HG03520 (cell line): ENCODE data around the gene PKP4.

Experiments used
- ATAC-seq: cut with Tn5 transposase; IDR thresholded peaks from one replicate; pipeline ENCODE4 v1.9.1; 2021; ENCODE audit warnings: mild to moderate bottlenecking, moderate library complexity; ENCODE audit not compliant: unreplicated experiment

The PKP4 gene

GRCh38 chr2:158637357-158637756 is 180.6 kb downstream of the PKP4 start:
- ATAC-seq: no peak

- ATAC-seq: no peak
Measured at GRCh38 chr2:158644139-158644538, 187.4 kb downstream of the PKP4 start.

GRCh38 chr2:158645299-158645698 is 188.5 kb downstream of the PKP4 start:
- ATAC-seq: no peak

- ATAC-seq: no peak
Measured at GRCh38 chr2:158647436-158648231, 190.9 kb downstream of the PKP4 start.

- no peak for ATAC-seq
Measured at GRCh38 chr2:158649846-158650245, 193.1 kb downstream of the PKP4 start.

- no peak for ATAC-seq
Measured at GRCh38 chr2:158650646-158651357, 194.1 kb downstream of the PKP4 start.

- no peak for ATAC-seq
Measured at GRCh38 chr2:158651358-158652057, 194.8 kb downstream of the PKP4 start.

GRCh38 chr2:158655628-158656027 is 198.9 kb downstream of the PKP4 start:
- no peak for ATAC-seq

- no peak for ATAC-seq
Measured at GRCh38 chr2:158656492-158657229, 199.9 kb downstream of the PKP4 start.

- ATAC-seq: no peak
Measured at GRCh38 chr2:158658396-158658795, 201.6 kb downstream of the PKP4 start.

GRCh38 chr2:158659483-158659882 is 202.7 kb downstream of the PKP4 start:
- ATAC-seq: no peak

GRCh38 chr2:158661231-158661630 is 204.5 kb downstream of the PKP4 start:
- ATAC-seq: no peak

- no peak for ATAC-seq
Measured at GRCh38 chr2:158662421-158662820, 205.7 kb downstream of the PKP4 start.

- ATAC-seq: no peak
Measured at GRCh38 chr2:158663796-158664195, 207.0 kb downstream of the PKP4 start.

- no peak for ATAC-seq
Measured at GRCh38 chr2:158664987-158665386, 208.2 kb downstream of the PKP4 start.

- ATAC-seq: no peak
Measured at GRCh38 chr2:158665536-158666302, 209.0 kb downstream of the PKP4 start.

GRCh38 chr2:158666969-158667368 is 210.2 kb downstream of the PKP4 start:
- no peak for ATAC-seq

- no peak for ATAC-seq
Measured at GRCh38 chr2:158667586-158667985, 210.8 kb downstream of the PKP4 start.

- no peak for ATAC-seq
Measured at GRCh38 chr2:158668001-158668765, 211.4 kb downstream of the PKP4 start.

GRCh38 chr2:158670292-158670691 is 213.5 kb downstream of the PKP4 start:
- ATAC-seq: no peak
